ENCODE results near the gene SHISAL2A.
A peak's percentile ranks its signal among the peaks of the same experiment; 100 is the strongest.
"Not testable (repeated sequence)": the region's sequence is repeated elsewhere in the genome, so short reads cannot be mapped to it uniquely, and the experiment has no call there.

Gene SHISAL2A

GRCh38 chr1:52692697-52693096 lies 59.7 kb downstream of the SHISAL2A start:
- H3K36me3 ChIP-seq (ENCODE audit: insufficient read depth, low read depth, low read length), result peaks cover 49% of the 10 kb centered on the region
- no peaks in the 10 kb centered on the region for H3K27me3 ChIP-seq (ENCODE audit: insufficient read depth, low read length)
- no peak overlapping the region for H3K4me3 ChIP-seq (ENCODE audit: low read length)
- H3K4me1 ChIP-seq (ENCODE audit: insufficient read depth, low read length), result no peaks in the 10 kb centered on the region
- no peak overlapping the region for H3K9ac ChIP-seq (ENCODE audit: low read depth, low read length)
- no peak overlapping the region for H3K27ac ChIP-seq (ENCODE audit: low read length)
- H3K9me3 ChIP-seq (ENCODE audit: insufficient read depth, low read depth, low read length), result no peaks in the 10 kb centered on the region

DNA sequence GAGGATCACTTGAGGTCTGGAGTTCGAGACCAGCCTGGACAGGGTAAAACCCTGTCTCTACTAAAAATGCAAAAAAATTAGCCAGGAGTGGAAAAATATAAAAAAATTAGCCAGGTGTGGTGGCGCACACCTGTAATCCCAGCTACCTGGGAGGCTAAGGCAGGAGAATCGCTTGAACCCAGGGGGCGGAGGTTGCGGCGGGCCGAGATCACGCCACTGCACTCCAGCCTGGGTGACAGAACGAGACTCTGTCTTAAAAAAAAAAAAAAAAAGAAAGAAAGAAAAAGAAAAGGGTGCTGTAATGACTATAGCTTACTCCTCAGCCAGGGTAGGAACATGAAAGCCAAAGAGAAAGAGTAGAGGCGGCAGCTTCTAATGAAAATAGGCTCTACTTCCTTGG lies 60.4 kb downstream of the SHISAL2A start:
- not testable (repeated sequence) for H3K4me1 ChIP-seq (ENCODE audit: insufficient read depth, low read length); H3K9me3 ChIP-seq (ENCODE audit: insufficient read depth, low read depth, low read length); H3K27ac ChIP-seq (ENCODE audit: low read length); H3K27me3 ChIP-seq (ENCODE audit: insufficient read depth, low read length); H3K4me3 ChIP-seq (ENCODE audit: low read length); H3K9ac ChIP-seq (ENCODE audit: low read depth, low read length)
- peaks cover 42% of the 10 kb centered on the region for H3K36me3 ChIP-seq (ENCODE audit: insufficient read depth, low read depth, low read length)

DNA sequence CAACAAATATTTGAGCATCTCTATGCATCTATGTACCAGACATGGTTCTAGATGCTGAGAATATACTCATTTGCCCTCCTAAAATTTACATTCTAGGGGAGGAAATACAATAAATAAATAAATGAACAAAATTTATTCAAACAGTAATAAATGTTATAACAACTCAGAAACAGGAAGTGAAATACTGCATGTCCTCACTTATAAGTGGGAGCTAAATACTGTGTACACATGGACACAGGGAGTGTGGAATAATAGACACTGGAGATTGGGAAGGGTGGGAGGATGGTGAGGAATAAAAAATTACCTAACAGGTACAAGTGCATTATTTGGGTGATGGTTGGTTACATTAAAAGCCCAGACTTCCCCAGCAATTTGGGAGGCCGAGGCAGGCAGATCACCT lies 60.9 kb downstream of the SHISAL2A start:
- Histone ChIP-seq H3K4me1 (ENCODE audit: insufficient read depth, low read length) (0 out of 2 replicates have a peak, but pooled peaks cover 4% of the 10 kb centered on the region), H3K36me3 (ENCODE audit: insufficient read depth, low read depth, low read length) (peaks cover 38% of the 10 kb centered on the region), H3K4me3 (ENCODE audit: low read length) (no peak overlapping the region)

GRCh38 chr1:52695627-52696026 lies 62.7 kb downstream of the SHISAL2A start:
- Histone ChIP-seq H3K27ac (ENCODE audit: low read length) (no peak overlapping the region), H3K4me3 (ENCODE audit: low read length) (no peak overlapping the region), H3K36me3 (ENCODE audit: insufficient read depth, low read depth, low read length) (peaks cover 26% of the 10 kb centered on the region), H3K9me3 (ENCODE audit: insufficient read depth, low read depth, low read length) (no peaks in the 10 kb centered on the region), H3K9ac (ENCODE audit: low read depth, low read length) (0 out of 2 replicates have a peak overlapping the region, but pooled peaks have one; percentile 10), H3K27me3 (ENCODE audit: insufficient read depth, low read length) (no peaks in the 10 kb centered on the region), H3K4me1 (ENCODE audit: insufficient read depth, low read length) (0 out of 2 replicates have a peak, but pooled peaks cover 4% of the 10 kb centered on the region)

More for the DNA sequence above, 60.9 kb downstream of the SHISAL2A start:
- no peak overlapping the region for H3K27ac ChIP-seq (ENCODE audit: low read length)
- H3K27me3 ChIP-seq (ENCODE audit: insufficient read depth, low read length), result no peaks in the 10 kb centered on the region
- no peaks in the 10 kb centered on the region for H3K9me3 ChIP-seq (ENCODE audit: insufficient read depth, low read depth, low read length)
- no peak overlapping the region for H3K9ac ChIP-seq (ENCODE audit: low read depth, low read length)

GRCh38 chr1:52697795-52698674 lies 65.1 kb downstream of the SHISAL2A start, which contains the start of gene COA7:
Gene COA7, minus strand, starts transcription at chr1:52698347. Its CDS starts 21 bp downstream, at chr1:52698326.
- Histone ChIP-seq H3K9me3 (ENCODE audit: insufficient read depth, low read depth, low read length) (no peaks in the 10 kb centered on the region), H3K4me1 (ENCODE audit: insufficient read depth, low read length) (0 out of 2 replicates have a peak, but pooled peaks cover 4% of the 10 kb centered on the region), H3K27ac (ENCODE audit: low read length) (no peak within 1 kb of the TSS)

DNA sequence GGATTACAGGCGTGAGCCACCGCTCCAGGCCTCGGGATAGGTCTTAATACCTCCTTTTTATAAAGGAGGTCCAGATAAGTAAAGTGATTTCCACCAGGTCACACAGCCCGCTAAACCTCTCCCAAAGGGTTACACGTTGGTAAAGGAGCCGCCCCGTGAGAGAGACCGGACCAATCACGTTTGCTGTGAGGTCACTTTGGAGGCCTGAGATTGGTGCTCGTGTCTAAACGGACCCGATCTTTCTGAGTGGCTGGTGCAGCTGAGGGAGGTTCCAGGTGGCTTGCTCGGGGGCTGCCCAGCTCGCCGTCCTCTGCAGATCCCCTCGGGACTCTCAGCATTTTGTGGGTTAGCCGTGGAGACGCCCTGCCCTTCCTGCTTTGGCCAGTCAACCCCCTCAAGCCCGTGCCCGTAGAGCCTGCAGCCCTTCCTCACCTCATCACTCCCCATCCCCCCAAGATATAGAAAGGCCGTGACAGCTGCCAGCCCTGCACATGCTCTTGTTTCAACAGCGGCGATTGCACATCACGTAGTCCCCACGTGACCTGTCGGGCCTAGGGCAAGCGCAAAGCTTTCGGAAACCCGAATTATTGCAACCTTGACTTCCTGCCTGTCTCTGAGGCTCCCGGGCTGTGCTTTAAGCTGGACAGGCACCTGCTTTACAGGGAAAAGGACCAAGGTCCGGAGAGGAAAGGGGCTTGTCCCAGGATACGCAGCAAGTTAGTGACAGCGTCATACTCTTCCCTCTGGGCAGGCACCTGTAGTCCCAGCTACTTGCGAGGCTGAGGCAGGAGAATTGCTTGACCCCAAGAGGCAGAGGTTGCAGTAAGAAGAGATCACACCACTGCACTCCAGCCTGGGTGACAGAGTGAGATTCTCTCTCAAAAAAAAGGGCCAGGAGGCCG lies 70.2 kb downstream of the SHISAL2A start:
- H3K4me3 ChIP-seq (ENCODE audit: low read length), result peak overlapping the region; percentile 75

More at GRCh38 chr1:52697795-52698674, 65.1 kb downstream of the SHISAL2A start, which contains the start of gene COA7:
- Histone ChIP-seq H3K27me3 (ENCODE audit: insufficient read depth, low read length) (no peaks in the 10 kb centered on the region), H3K4me3 (ENCODE audit: low read length) (peak within 1 kb of the TSS; percentile 88), H3K9ac (ENCODE audit: low read depth, low read length) (peak within 1 kb of the TSS; percentile 96), H3K36me3 (ENCODE audit: insufficient read depth, low read depth, low read length) (peaks cover 2% of the 10 kb centered on the region; the same call in 1 of the 2 replicates)

DNA sequence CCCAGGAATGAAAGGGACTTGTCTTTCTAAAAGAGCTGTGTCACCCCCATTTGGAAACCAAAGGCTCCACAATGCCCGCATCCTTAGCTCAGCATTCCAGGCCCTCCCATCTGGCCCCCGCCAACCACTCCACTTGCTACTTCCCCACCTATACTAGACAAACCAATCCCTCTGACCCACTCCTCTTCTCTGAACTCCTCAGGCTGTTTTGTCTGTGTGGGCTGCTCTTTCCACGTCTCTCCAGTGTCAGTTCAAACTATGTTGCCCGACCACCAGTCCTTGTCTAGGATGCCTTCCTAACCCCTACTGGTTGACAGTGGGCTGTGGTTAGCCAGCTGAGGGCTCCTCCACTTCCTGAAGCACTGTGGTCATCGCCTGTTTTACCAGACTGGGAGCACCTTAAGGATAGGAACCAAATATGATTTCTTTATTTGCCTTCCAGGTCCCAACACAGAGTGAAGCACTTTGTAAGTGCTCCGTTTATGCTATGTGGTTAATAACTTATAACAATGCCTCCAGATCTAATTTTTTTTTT lies 73.2 kb downstream of the SHISAL2A start:
- Histone ChIP-seq H3K9me3 (ENCODE audit: insufficient read depth, low read depth, low read length) (no peaks in the 10 kb centered on the region), H3K27ac (ENCODE audit: low read length) (no peak overlapping the region)

More for the DNA sequence above, 70.2 kb downstream of the SHISAL2A start:
- Histone ChIP-seq H3K4me1 (ENCODE audit: insufficient read depth, low read length) (0 out of 2 replicates have a peak, but pooled peaks cover 4% of the 10 kb centered on the region), H3K36me3 (ENCODE audit: insufficient read depth, low read depth, low read length) (no peaks in the 10 kb centered on the region), H3K9ac (ENCODE audit: low read depth, low read length) (peak overlapping the region; percentile 74; the same call in 1 of the 2 replicates), H3K27ac (ENCODE audit: low read length) (no peak overlapping the region), H3K27me3 (ENCODE audit: insufficient read depth, low read length) (no peaks in the 10 kb centered on the region), H3K9me3 (ENCODE audit: insufficient read depth, low read depth, low read length) (no peaks in the 10 kb centered on the region)

More for the DNA sequence above, 73.2 kb downstream of the SHISAL2A start:
- Histone ChIP-seq H3K27me3 (ENCODE audit: insufficient read depth, low read length) (no peaks in the 10 kb centered on the region), H3K4me1 (ENCODE audit: insufficient read depth, low read length) (no peaks in the 10 kb centered on the region), H3K4me3 (ENCODE audit: low read length) (no peak overlapping the region), H3K9ac (ENCODE audit: low read depth, low read length) (no peak overlapping the region), H3K36me3 (ENCODE audit: insufficient read depth, low read depth, low read length) (no peaks in the 10 kb centered on the region)

All from iPS-20b (cell line).